ENCODE results near the gene IL36RN. TPM values are rescaled to one million over a fixed set of nuclear protein-coding genes. Genes with fewer than 3 reads are reported as not detected.
A peak's percentile ranks its signal among the peaks of the same experiment; 100 is the strongest.

Gene IL36RN
- total and polyA plus RNA-seq, 2 of the 13 experiments (the other 11 are each of a cell fraction or from before 2014, with no cell fraction given) = not detected

GRCh38 chr2:113088213-113088992 is 29.4 kb downstream of the IL36RN start (continued):
- TF ChIP-seq POGK (CRISPR knock-in tag; conservative IDR thresholded peaks at IDR 0.05) (peak; percentile 77), TRIM24 (CRISPR knock-in tag; IDR thresholded peaks at IDR 0.05) (no peak), CEBPB (IDR thresholded peaks at IDR 0.05; ENCODE audit: borderline replicate concordance, low read depth, low read length) (peak; percentile 43; the same call in 1 of the 2 replicates), SMC3 (IDR thresholded peaks at IDR 0.05; ENCODE audit: low read length) (0 out of 2 replicates have a peak, but pooled peaks have one; percentile 11), ERF (CRISPR knock-in tag; IDR thresholded peaks at IDR 0.05) (0 out of 2 replicates have a peak, but pooled peaks have one; percentile 33), MED1 (CRISPR knock-in tag; IDR thresholded peaks at IDR 0.05) (peak; percentile 83), POGZ (CRISPR knock-in tag; IDR thresholded peaks at IDR 0.05) (peak; percentile 87), MTF2 (CRISPR knock-in tag; IDR thresholded peaks at IDR 0.05; ENCODE audit: borderline replicate concordance) (no peak), IKZF5 (CRISPR knock-in tag; IDR thresholded peaks at IDR 0.05) (0 out of 2 replicates have a peak, but pooled peaks have one; percentile 43), ZNF883 (CRISPR knock-in tag; IDR thresholded peaks at IDR 0.05; ENCODE audit: not compliant biosample characterization) (no peak), HNRNPH1 (optimal IDR thresholded peaks at IDR 0.05; ENCODE audit: low read depth, low read length) (no peak)
- TF ChIP-seq, protein P1, sequence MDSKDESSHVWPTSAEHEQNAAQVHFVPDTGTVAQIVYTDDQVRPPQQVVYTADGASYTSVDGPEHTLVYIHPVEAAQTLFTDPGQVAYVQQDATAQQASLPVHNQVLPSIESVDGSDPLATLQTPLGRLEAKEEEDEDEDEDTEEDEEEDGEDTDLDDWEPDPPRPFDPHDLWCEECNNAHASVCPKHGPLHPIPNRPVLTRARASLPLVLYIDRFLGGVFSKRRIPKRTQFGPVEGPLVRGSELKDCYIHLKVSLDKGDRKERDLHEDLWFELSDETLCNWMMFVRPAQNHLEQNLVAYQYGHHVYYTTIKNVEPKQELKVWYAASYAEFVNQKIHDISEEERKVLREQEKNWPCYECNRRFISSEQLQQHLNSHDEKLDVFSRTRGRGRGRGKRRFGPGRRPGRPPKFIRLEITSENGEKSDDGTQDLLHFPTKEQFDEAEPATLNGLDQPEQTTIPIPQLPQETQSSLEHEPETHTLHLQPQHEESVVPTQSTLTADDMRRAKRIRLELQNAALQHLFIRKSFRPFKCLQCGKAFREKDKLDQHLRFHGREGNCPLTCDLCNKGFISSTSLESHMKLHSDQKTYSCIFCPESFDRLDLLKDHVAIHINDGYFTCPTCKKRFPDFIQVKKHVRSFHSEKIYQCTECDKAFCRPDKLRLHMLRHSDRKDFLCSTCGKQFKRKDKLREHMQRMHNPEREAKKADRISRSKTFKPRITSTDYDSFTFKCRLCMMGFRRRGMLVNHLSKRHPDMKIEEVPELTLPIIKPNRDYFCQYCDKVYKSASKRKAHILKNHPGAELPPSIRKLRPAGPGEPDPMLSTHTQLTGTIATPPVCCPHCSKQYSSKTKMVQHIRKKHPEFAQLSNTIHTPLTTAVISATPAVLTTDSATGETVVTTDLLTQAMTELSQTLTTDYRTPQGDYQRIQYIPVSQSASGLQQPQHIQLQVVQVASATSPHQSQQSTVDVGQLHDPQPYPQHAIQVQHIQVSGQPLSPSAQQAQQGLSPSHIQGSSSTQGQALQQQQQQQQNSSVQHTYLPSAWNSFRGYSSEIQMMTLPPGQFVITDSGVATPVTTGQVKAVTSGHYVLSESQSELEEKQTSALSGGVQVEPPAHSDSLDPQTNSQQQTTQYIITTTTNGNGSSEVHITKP (CRISPR knock-in tag; IDR thresholded peaks at IDR 0.05; ENCODE audit: low read depth) = peak; percentile 78; the same call in 1 of the 2 replicates
- TF ChIP-seq, protein P2, sequence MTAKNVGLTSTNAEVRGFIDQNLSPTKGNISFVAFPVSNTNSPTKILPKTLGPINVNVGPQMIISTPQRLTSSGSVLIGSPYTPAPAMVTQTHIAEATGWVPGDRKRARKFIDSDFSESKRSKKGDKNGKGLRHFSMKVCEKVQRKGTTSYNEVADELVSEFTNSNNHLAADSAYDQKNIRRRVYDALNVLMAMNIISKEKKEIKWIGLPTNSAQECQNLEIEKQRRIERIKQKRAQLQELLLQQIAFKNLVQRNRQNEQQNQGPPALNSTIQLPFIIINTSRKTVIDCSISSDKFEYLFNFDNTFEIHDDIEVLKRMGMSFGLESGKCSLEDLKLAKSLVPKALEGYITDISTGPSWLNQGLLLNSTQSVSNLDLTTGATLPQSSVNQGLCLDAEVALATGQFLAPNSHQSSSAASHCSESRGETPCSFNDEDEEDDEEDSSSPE (CRISPR knock-in tag; IDR thresholded peaks at IDR 0.05) = peak; percentile 36
- TF ChIP-seq, protein P3, sequence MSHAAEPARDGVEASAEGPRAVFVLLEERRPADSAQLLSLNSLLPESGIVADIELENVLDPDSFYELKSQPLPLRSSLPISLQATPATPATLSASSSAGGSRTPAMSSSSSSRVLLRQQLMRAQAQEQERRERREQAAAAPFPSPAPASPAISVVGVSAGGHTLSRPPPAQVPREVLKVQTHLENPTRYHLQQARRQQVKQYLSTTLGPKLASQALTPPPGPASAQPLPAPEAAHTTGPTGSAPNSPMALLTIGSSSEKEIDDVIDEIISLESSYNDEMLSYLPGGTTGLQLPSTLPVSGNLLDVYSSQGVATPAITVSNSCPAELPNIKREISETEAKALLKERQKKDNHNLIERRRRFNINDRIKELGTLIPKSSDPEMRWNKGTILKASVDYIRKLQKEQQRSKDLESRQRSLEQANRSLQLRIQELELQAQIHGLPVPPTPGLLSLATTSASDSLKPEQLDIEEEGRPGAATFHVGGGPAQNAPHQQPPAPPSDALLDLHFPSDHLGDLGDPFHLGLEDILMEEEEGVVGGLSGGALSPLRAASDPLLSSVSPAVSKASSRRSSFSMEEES (CRISPR knock-in tag; IDR thresholded peaks at IDR 0.05) = peak; percentile 40; the same call in 1 of the 2 replicates
- TF ChIP-seq, protein P4, sequence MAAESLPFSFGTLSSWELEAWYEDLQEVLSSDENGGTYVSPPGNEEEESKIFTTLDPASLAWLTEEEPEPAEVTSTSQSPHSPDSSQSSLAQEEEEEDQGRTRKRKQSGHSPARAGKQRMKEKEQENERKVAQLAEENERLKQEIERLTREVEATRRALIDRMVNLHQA (CRISPR knock-in tag; IDR thresholded peaks at IDR 0.05) = no peak

Data from HepG2 (cell line).